Esophagus squamous epithelium (tissue), 4 donors: ENCODE measurements around the gene ADAP1.

ENCODE experiments used
- CTCF ChIP-seq, 6 experiments: fragments of 450-650 bp in 4 of 6; fragments of 200-600 bp in 2 of 6; sonication (generic) in 2 of 6; IDR thresholded peaks; one replicate each; pipeline ENCODE4 v1.5.1; 2016 to 2019; ENCODE audit warnings: antibody characterized with exemption in 6 of 6, mild to moderate bottlenecking in 4 of 6, moderate library complexity in 4 of 6
- POLR2A ChIP-seq, 4 donors: fragments of 450-650 bp; IDR thresholded peaks; one replicate each; pipeline ENCODE4 v1.6.1; 2017; ENCODE audit warnings: antibody characterized with exemption in 4 of 4, mild to moderate bottlenecking in 4 of 4, moderate library complexity in 3 of 4

GRCh38 chr7:889025-889390 is 65.5 kb downstream of the ADAP1 start:
- TF ChIP-seq POLR2A (IDR thresholded peaks at IDR 0.05) (no peak), CTCF (IDR thresholded peaks at IDR 0.05) (no peak)
